Erythroblast (primary cell): ENCODE data around the gene CSRP1.

ENCODE experiments used
- DNase-seq, 2 experiments: peaks; one replicate each; lab custom pipeline; 2025; lab: John Stamatoyannopoulos, UW
- GATA1 ChIP-seq: IDR thresholded peaks from 2 replicates; pipeline ENCODE4 v1.6.1; 2011; ENCODE audit warnings: low read depth, mild to moderate bottlenecking, control low read depth, low read length, moderate library complexity
- POLR2A ChIP-seq: IDR thresholded peaks from 2 replicates; pipeline ENCODE4 v1.6.1; 2011; ENCODE audit warnings: mild to moderate bottlenecking, low read length

The CSRP1 gene

DNA sequence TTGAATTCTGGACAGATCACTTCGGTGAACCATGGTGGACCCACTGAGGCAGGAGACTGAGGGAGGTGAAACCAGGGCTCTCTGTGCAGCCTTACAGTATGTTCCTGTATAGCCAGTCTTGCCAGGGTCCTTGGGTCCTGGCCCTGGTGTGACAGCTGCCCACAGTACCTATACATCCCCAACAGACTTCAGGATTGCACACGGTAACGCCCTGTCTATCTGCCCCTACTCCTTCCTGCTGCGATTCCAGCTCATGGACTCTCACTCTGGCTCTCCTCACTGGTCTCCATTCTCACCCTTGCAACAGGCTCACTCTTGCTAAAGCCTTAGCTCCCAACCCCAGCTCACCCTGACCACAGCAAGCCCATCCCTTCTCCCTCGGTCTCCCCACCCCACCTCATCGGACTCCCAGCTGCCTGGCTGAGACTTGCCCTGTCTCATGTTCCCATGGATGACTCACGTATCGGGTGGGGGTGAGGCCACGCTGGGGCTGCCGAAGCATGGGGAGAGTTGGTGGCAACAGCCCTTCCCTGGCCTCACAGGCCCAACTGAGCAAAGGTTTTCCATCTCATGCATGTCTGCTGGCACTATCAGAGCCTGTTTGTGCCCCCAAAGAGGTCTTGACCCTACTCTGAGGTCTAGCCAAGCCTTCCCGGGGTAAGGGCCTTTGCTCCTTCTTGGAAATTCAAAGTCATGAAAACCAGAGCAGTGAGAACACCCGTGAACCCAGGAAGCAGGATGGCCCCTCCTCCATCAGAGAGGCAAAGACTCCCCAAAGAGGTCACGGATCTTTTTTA is 45.1 kb downstream of the CSRP1 start:
- no peak for TF ChIP-seq GATA1
- no peak for TF ChIP-seq POLR2A
- DNase-seq, result no peak

DNA sequence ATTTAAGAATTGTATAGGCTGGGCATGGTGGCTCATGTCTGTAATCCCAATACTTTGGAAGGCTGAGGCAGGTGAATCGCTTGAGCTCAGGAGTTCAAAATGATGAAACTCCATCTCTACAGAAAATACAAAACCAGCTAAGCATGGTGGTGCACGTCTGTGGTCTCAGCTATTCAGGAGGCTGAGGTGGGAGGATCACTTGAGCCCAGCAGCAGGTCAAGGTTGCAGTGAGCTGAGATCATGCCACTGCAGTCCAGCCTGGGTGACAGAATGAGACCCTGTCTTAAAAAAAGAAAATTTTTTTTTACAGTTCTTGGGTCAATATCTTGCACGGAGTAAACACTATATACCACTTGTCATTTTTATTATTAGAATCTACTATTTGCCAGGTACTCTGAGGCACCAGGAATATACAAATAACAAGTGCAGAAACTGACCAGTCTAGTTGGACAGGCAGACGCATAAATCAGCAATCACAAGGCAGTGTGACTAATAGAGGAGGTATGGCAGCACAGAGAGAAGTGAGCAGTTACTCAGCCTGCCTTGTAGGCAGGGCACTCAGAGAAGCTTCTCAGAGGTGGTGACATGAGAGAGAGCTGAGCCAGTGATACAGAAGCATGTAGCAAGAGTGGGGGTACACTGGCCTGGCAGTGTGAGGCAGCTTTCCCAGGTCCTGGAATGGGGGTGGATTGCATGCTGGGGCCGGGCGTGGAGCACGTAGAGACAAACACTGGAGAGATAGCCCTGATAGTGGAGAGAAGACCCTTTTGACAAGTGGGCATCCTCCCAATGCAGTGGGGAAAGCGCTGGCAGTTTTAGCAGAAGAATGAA is 45.9 kb downstream of the CSRP1 start:
- TF ChIP-seq GATA1, result no peak
- TF ChIP-seq POLR2A, result no peak
- DNase-seq, result no peak

- no peak for TF ChIP-seq POLR2A
- TF ChIP-seq GATA1, result no peak
- no peak for DNase-seq
Observed at GRCh38 chr1:201459775-201460174, 47.1 kb downstream of the CSRP1 start.

DNA sequence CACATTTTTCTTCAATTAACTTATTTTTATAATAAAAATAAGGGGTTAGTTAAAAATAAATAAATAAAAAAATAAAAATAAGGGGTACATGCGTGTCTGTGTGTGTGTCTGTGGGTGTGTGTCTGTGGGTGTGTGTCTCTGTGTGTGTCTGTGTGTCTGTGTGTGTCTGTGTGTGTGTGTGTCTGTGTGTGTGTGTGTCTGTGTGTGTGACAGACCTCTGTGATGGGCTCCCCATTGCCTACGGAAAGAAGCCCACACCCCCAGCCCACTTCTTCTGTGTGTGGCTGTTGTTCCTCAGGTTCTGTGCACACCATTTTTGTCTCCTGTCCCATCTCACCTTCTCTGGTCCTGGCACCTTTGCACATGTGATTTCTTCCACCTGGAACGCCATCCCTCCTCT is 47.9 kb downstream of the CSRP1 start:
- TF ChIP-seq GATA1, result no peak
- no peak for TF ChIP-seq POLR2A
- no peak for DNase-seq

DNA sequence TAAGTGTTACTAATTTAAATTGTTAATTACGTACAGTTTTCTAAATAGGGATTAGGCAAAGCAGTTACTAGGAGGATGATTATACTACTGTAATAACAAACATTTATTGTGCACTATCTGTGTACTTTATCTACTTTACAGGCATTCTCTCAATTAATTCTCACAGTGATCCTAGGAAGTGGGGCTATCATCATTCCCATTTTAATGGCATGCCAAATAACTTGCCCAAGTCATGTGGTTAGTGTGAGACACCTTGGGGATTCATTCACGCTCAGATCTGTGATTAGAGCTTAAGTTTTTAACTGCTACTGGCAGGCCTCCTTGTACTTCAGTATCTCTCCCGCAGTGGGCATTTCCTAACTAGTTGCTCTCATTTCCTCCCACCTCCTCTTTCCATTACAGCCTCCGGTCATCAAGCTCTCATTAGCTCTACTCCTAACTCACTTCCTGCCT is 49.4 kb downstream of the CSRP1 start:
- DNase-seq, result no peak
- TF ChIP-seq POLR2A, result no peak
- TF ChIP-seq GATA1, result no peak

DNA sequence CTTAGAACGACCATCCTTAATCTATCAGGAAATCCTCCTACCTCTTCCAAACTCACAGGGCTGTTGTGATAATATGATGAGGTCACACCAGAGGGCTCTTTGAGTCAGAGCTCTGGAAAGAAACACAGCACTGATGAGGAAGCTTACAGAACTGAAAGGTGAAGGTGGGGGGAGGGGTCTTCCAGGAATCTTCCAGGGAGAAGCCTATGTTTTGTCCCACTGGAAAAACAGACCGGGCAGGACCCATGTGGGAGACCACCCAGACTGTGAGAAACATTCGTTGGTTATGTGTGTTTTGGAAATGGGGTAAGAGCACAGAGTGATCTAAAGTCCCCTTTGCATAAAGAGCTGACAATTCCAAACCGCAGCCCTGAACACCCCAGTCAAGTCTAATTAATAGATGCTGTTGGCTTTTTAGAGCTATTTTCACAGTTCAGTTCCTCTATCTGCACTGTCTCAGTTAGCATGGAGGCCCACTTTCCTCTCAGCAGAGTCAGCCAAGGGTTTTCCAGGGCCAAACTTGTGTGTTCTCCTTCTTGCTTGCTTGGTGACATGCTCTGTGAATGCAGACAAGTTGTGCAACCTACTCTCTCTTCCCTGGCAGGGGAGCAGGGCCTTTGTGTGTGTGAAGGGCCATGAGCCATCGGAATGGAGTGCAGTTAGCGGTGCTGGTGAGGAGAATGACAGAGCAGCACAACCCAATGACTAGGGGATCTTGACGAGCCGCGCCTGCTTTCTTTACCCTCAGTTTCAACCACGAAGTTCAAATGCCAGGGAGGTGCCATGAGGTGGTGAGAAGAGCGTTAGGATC is 50.2 kb downstream of the CSRP1 start:
- DNase-seq, result no peak
- TF ChIP-seq POLR2A, result no peak
- no peak for TF ChIP-seq GATA1

DNA sequence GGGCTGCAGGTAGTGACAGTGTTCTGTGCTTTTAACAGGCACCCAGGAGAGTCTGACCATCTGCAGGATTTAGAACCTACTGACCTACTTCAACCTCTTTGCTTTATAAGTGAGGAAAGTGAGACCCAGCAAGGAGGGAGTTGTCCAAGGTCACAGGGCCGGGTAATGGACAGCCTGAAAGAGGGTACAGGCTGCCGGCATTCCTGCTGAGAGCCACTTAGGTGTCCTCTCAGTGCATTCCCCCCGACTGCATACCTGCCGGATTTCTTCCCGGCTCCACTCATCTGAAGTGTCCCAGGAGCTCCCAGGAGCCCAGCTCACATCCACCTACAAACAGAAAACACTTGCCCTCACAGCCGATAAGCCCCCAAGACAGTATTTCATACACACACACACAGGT is 51.8 kb downstream of the CSRP1 start:
- no peak for TF ChIP-seq POLR2A
- no peak for TF ChIP-seq GATA1

GRCh38 chr1:201454608-201455007 is 52.3 kb downstream of the CSRP1 start:
- TF ChIP-seq GATA1 (no peak), POLR2A (no peak)
- no peak for DNase-seq

More for the DNA sequence above, 51.8 kb downstream of the CSRP1 start:
- no peak for DNase-seq

DNA sequence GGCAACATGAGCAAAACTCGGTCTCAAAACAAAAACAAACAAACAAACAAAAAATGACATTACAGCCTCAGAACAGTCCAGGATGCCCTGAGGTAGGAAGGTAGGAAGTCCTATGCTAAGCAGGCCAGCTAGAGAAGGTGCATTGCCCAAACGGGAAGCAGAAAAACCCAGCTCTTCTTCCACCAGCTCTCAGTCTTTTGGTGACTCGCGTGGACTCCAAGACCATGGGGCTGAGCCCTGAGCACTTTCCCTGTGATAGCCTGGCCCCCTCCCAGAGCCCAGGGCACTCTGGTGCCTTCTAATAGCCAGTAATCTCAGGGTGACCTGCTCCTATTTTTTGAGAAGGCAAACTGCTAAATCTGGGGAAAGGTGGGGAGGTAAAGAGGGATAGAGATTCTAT is 54.1 kb downstream of the CSRP1 start:
- TF ChIP-seq GATA1 (no peak), POLR2A (no peak)
- DNase-seq, result no peak

- TF ChIP-seq GATA1, result no peak
- no peak for DNase-seq
Observed at GRCh38 chr1:201450721-201451291, 56.1 kb downstream of the CSRP1 start.

- DNase-seq, result no peak
- TF ChIP-seq GATA1 (no peak), POLR2A (no peak)
Observed at GRCh38 chr1:201448990-201449389, 57.9 kb downstream of the CSRP1 start.

DNA sequence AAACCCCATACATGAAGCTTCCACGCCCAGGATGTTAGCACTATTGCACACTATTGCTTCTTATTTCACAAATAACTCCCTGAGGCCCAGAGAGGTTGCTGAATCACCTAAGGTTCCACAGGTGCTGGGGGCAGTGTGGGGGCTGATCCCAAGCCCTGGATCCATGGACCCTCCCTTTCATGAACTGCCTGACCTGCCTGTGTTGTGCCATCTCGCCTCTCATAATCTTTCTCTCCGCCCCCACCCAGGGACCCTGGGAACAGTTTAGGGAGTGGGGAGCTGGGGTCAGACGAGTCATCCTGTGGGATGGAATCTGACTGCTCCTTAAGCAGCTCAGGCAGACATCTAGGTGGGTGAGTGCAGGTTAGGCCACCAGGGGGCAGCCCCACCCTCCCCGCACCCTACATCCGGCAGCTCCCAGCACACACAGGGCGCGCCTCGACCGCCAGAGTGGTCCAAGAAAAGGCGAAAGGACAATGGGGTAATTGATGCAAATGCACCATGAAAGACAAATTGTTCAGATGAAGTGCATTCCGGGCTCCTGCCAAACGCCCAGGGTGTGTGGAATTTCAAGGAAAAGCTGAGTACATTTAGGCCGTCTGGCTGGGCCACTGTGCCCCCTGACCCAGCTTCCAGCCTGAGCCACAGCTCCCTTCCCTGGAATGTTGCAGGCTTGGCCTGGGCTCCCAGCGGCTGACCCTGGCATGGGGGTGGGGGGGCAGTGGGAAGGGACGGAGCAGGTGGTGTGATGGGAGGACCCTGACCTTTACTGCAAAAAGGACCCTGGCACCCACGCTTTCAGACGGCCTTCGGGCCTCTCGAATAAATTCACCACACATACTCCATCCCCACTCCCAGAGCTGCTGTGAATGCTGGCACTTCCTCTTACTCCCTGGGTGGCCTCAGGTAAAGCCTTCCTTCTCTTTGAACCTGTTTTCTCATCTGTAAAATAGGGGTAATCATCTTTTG is 58.7 kb downstream of the CSRP1 start:
- TF ChIP-seq GATA1, result no peak
- TF ChIP-seq POLR2A, result no peak
- DNase-seq, result peak; percentile 48 to 62
